Tracheal epithelial cell (primary cell): Measurements from ENCODE around the gene NGDN. TPM values are rescaled to one million over a fixed set of nuclear protein-coding genes. Genes with fewer than 3 reads are reported as not detected.

ENCODE experiments used
- total RNA-seq: library from RNA; depleted of rRNA; stranded (reverse); fragments of >200 nt; gene quantifications from 2 replicates; pipeline ENCODE4 v1.2.1, GENCODE V29; 2014

The NGDN gene
- total RNA-seq: 50.1 and 75.9 TPM in 2 replicates

GRCh38 chr14:23469127-23469905 lies at the start of gene NGDN:
NGDN (plus strand) TSS chr14:23469703; CDS start chr14:23469716, 13 bp downstream.

GRCh38 chr14:23435543-23436326 lies 33.8 kb upstream of the NGDN start, which contains the start of gene MYH7:
MYH7 (minus strand) TSS chr14:23435660; CDS start chr14:23433732, 1,928 bp downstream.

Other genes with a start within 250 kb of the NGDN start
- not detected in 2 replicates for gene RNF212B, start 231.8 kb upstream of the NGDN start, total RNA-seq
- 7.2 and 8.2 TPM in 2 replicates for gene HOMEZ, start 183.6 kb upstream of the NGDN start, total RNA-seq
- 3.1 and 3.4 TPM in 2 replicates for gene PPP1R3E, start 166.8 kb upstream of the NGDN start, total RNA-seq
- 16.8 and 21.2 TPM in 2 replicates for gene BCL2L2, start 162.9 kb upstream of the NGDN start, total RNA-seq
- 54.8 and 64.1 TPM in 2 replicates for gene PABPN1, start 148.2 kb upstream of the NGDN start, total RNA-seq
- 1.5 and 8.7 TPM in 2 replicates for gene SLC22A17, start 116.8 kb upstream of the NGDN start, total RNA-seq
- gene EFS, start 104.5 kb upstream of the NGDN start, total RNA-seq: 6.3 and 7.7 TPM in 2 replicates
- not detected in 2 replicates for gene IL25, start 96.9 kb upstream of the NGDN start, total RNA-seq
- not detected in 2 replicates for gene CMTM5, start 92.7 kb upstream of the NGDN start, total RNA-seq
- not detected in 2 replicates for gene MYH6, start 61.4 kb upstream of the NGDN start, total RNA-seq
- under 0.01 TPM in 1 of 2 replicates, not detected in the other for gene MYH7, start 34.0 kb upstream of the NGDN start, total RNA-seq
- under 0.01 and 0.24 TPM in 2 replicates for gene ZFHX2, start 82.1 kb downstream of the NGDN start, total RNA-seq
- gene THTPA, start 86.6 kb downstream of the NGDN start, total RNA-seq: 5.5 and 6.7 TPM in 2 replicates
- 37.3 and 56.4 TPM in 2 replicates for gene AP1G2, start 98.1 kb downstream of the NGDN start, total RNA-seq
- not detected in 2 replicates for gene JPH4, start 109.1 kb downstream of the NGDN start, total RNA-seq
- gene DHRS2, start 166.7 kb downstream of the NGDN start, total RNA-seq: not detected in 2 replicates